GM21367 (cell line): ENCODE measurements around the gene ENTR1.
"Not testable (repeated sequence)": the region's sequence is repeated elsewhere in the genome, so short reads cannot be mapped to it uniquely, and the experiment has no call there.

Experiments used
- ATAC-seq: cut with Tn5 transposase; IDR thresholded peaks from one replicate; pipeline ENCODE4 v1.9.1; 2021; ENCODE audit not compliant: unreplicated experiment

Gene ENTR1

GRCh38 chr9:136421791-136422190, 11.4 kb upstream of the ENTR1 start:
- ATAC-seq = no peak

GRCh38 chr9:136419092-136419420, 8.6 kb upstream of the ENTR1 start:
- no peak for ATAC-seq

- no peak for ATAC-seq
Observed at GRCh38 chr9:136418182-136419091, 8.0 kb upstream of the ENTR1 start.

GRCh38 chr9:136416914-136417313, 6.5 kb upstream of the ENTR1 start:
- ATAC-seq = no peak

- ATAC-seq = no peak
Observed at GRCh38 chr9:136416427-136416826, 6.0 kb upstream of the ENTR1 start.

GRCh38 chr9:136412962-136413361, 2.5 kb upstream of the ENTR1 start:
- ATAC-seq = no peak

GRCh38 chr9:136411378-136411777, 964 bp upstream of the ENTR1 start:
- no peak for ATAC-seq

- no peak for ATAC-seq
Observed at GRCh38 chr9:136409557-136410455, 608 bp downstream of the ENTR1 start.

- ATAC-seq = no peak
Observed at GRCh38 chr9:136407911-136408310, 2.5 kb downstream of the ENTR1 start.

- not testable (repeated sequence) for ATAC-seq
Observed at GRCh38 chr9:136407061-136407460, 3.4 kb downstream of the ENTR1 start.

GRCh38 chr9:136405904-136406303, 4.5 kb downstream of the ENTR1 start:
- not testable (repeated sequence) for ATAC-seq

GRCh38 chr9:136405481-136405880, 4.9 kb downstream of the ENTR1 start:
- no peak for ATAC-seq

- ATAC-seq = no peak
Observed at GRCh38 chr9:136404801-136405136, 5.6 kb downstream of the ENTR1 start.

GRCh38 chr9:136403915-136404800, 6.3 kb downstream of the ENTR1 start:
- no peak for ATAC-seq

- no peak for ATAC-seq
Observed at GRCh38 chr9:136403538-136403914, 6.9 kb downstream of the ENTR1 start.

GRCh38 chr9:136402067-136402466, 8.3 kb downstream of the ENTR1 start:
- ATAC-seq = no peak

- ATAC-seq = no peak
Observed at GRCh38 chr9:136401173-136401922, 9.1 kb downstream of the ENTR1 start.

GRCh38 chr9:136400038-136400834, 10.2 kb downstream of the ENTR1 start, which contains the start of gene SNAPC4:
SNAPC4 (minus strand) TSS chr9:136400170; CDS start chr9:136398428, 1,742 bp downstream.
- ATAC-seq = peak; percentile 48
